Uterus (tissue), 2 donors: ENCODE data around the gene EMC1.

Experiments
- CTCF ChIP-seq, 4 experiments: fragments of 200-600 bp in 2 of 4; fragments of 450-650 bp in 2 of 4; sonication (generic) in 2 of 4; IDR thresholded peaks; one replicate each; pipeline ENCODE4 v1.5.1; 2016 to 2019; ENCODE audit warnings: antibody characterized with exemption in 4 of 4, mild to moderate bottlenecking in 2 of 4, moderate library complexity in 1 of 4
- POLR2A ChIP-seq, 2 donors: fragments of 450-650 bp; IDR thresholded peaks; one replicate each; pipeline ENCODE4 v1.6.1; 2016; ENCODE audit warnings: antibody characterized with exemption in 2 of 2, mild to moderate bottlenecking in 1 of 2, moderate library complexity in 1 of 2

GRCh38 chr1:19289244-19289643 lies 37.9 kb upstream of the EMC1 start:
- no peak for TF ChIP-seq CTCF (IDR thresholded peaks at IDR 0.05)
- no peak for TF ChIP-seq POLR2A (IDR thresholded peaks at IDR 0.05)
